GM23248 (cell line): ENCODE results near the gene BTBD18.

Experiments used
- EZH2 ChIP-seq: fragments of 200-600 bp; sonication (generic); IDR thresholded peaks from 2 replicates; pipeline ENCODE4 v1.6.1; 2018; ENCODE audit warnings: antibody characterized with exemption, mild to moderate bottlenecking; ENCODE audit not compliant: insufficient read depth, poor library complexity, severe bottlenecking
- EZH2phosphoT487 ChIP-seq: fragments of 200-600 bp; sonication (generic); IDR thresholded peaks from 2 replicates; pipeline ENCODE4 v1.6.1; 2018; ENCODE audit warnings: antibody characterized with exemption, moderate library complexity, mild to moderate bottlenecking, low read depth; ENCODE audit not compliant: insufficient read depth

DNA sequence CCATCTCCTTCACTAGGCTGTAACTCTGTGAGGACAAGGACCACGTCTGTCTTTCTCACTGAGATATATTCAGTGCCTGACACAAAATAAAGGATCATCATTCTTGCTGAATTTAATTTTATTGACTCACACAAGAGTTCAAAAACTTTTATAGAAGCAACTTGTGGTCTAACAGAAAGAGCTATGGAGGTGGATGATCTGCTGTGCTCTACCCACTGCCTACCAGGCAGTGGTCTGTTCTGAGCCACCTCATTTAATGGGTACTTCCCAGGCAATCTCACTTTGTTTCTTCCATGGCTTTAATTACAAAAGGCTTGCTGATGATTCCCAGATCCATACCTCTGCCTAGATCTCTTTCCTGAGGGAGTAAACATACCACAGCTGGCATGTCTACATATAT, 4.7 kb downstream of the BTBD18 start:
- TF ChIP-seq EZH2 (no peak), EZH2phosphoT487 (no peak)
